ENCODE data around the gene LYAR.

Gene LYAR

GRCh38 chr4:4334798-4335520 is 45.0 kb upstream of the LYAR start:
- no peak overlapping the region for H3K9ac ChIP-seq (ENCODE audit: low read length)
- TF ChIP-seq EZH2 (IDR thresholded peaks at IDR 0.05; ENCODE audit: borderline replicate concordance, low read length) = no peak
- TF ChIP-seq, protein P1, sequence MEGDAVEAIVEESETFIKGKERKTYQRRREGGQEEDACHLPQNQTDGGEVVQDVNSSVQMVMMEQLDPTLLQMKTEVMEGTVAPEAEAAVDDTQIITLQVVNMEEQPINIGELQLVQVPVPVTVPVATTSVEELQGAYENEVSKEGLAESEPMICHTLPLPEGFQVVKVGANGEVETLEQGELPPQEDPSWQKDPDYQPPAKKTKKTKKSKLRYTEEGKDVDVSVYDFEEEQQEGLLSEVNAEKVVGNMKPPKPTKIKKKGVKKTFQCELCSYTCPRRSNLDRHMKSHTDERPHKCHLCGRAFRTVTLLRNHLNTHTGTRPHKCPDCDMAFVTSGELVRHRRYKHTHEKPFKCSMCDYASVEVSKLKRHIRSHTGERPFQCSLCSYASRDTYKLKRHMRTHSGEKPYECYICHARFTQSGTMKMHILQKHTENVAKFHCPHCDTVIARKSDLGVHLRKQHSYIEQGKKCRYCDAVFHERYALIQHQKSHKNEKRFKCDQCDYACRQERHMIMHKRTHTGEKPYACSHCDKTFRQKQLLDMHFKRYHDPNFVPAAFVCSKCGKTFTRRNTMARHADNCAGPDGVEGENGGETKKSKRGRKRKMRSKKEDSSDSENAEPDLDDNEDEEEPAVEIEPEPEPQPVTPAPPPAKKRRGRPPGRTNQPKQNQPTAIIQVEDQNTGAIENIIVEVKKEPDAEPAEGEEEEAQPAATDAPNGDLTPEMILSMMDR (IDR thresholded peaks at IDR 0.05; ENCODE audit: low read length) = peak; percentile 66
- H3K9me2 ChIP-seq (ENCODE audit: low read depth, low read length) = no peaks in the 10 kb centered on the region
- H3K27me3 ChIP-seq (ENCODE audit: insufficient read depth, low read length) = no peaks in the 10 kb centered on the region
- peak overlapping the region; percentile 44 for H3K27ac ChIP-seq (ENCODE audit: low read depth, low read length, poor library complexity, severe bottlenecking)
- no peaks in the 10 kb centered on the region for H4K20me1 ChIP-seq (ENCODE audit: insufficient read depth, low read length)
- H2AFZ ChIP-seq (ENCODE audit: low read length) = no peak overlapping the region
- H3K4me1 ChIP-seq (ENCODE audit: insufficient read depth, low read length, severe bottlenecking) = peaks cover 22% of the 10 kb centered on the region
- H3K36me3 ChIP-seq (ENCODE audit: insufficient read depth, low read length) = no peaks in the 10 kb centered on the region
- no peaks in the 10 kb centered on the region for H3K79me2 ChIP-seq (ENCODE audit: insufficient read depth, low read length)
- no peaks in the 10 kb centered on the region for H3F3A ChIP-seq (ENCODE audit: insufficient read depth, low read length)
- peak overlapping the region; percentile 48; the same call in 1 of the 2 replicates for H3K4me2 ChIP-seq (ENCODE audit: low read length)
- H3K4me3 ChIP-seq (ENCODE audit: low read depth, low read length, poor library complexity, severe bottlenecking) = no peak overlapping the region
- H3K9me3 ChIP-seq (ENCODE audit: low read length) = no peaks in the 10 kb centered on the region

- no peaks in the 10 kb centered on the region for H4K20me1 ChIP-seq (ENCODE audit: insufficient read depth, low read length)
- TF ChIP-seq, protein P1 (IDR thresholded peaks at IDR 0.05; ENCODE audit: low read length) = no peak
- TF ChIP-seq EZH2 (IDR thresholded peaks at IDR 0.05; ENCODE audit: borderline replicate concordance, low read length) = no peak
- H3K9ac ChIP-seq (ENCODE audit: low read length) = no peak overlapping the region
- no peaks in the 10 kb centered on the region for H3K9me2 ChIP-seq (ENCODE audit: low read depth, low read length)
- no peak overlapping the region for H2AFZ ChIP-seq (ENCODE audit: low read length)
- no peaks in the 10 kb centered on the region for H3K79me2 ChIP-seq (ENCODE audit: insufficient read depth, low read length)
- H3K36me3 ChIP-seq (ENCODE audit: insufficient read depth, low read length) = no peaks in the 10 kb centered on the region
- H3K4me3 ChIP-seq (ENCODE audit: low read depth, low read length, poor library complexity, severe bottlenecking) = no peak overlapping the region
- H3K9me3 ChIP-seq (ENCODE audit: low read length) = no peaks in the 10 kb centered on the region
- peak overlapping the region; percentile 44 for H3K27ac ChIP-seq (ENCODE audit: low read depth, low read length, poor library complexity, severe bottlenecking)
- H3K4me1 ChIP-seq (ENCODE audit: insufficient read depth, low read length, severe bottlenecking) = peaks cover 22% of the 10 kb centered on the region
- H3K4me2 ChIP-seq (ENCODE audit: low read length) = no peak overlapping the region; the same call in 1 of the 2 replicates
- no peaks in the 10 kb centered on the region for H3K27me3 ChIP-seq (ENCODE audit: insufficient read depth, low read length)
- no peaks in the 10 kb centered on the region for H3F3A ChIP-seq (ENCODE audit: insufficient read depth, low read length)
Measured at GRCh38 chr4:4333265-4333706, 43.3 kb upstream of the LYAR start.

- H3K36me3 ChIP-seq (ENCODE audit: insufficient read depth, low read length) = no peaks in the 10 kb centered on the region
- H2AFZ ChIP-seq (ENCODE audit: low read length) = no peak overlapping the region
- H4K20me1 ChIP-seq (ENCODE audit: insufficient read depth, low read length) = no peaks in the 10 kb centered on the region
- H3F3A ChIP-seq (ENCODE audit: insufficient read depth, low read length) = no peaks in the 10 kb centered on the region
- no peak overlapping the region for H3K4me3 ChIP-seq (ENCODE audit: low read depth, low read length, poor library complexity, severe bottlenecking)
- no peaks in the 10 kb centered on the region for H3K9me2 ChIP-seq (ENCODE audit: low read depth, low read length)
- peaks cover 22% of the 10 kb centered on the region for H3K4me1 ChIP-seq (ENCODE audit: insufficient read depth, low read length, severe bottlenecking)
- H3K27me3 ChIP-seq (ENCODE audit: insufficient read depth, low read length) = no peaks in the 10 kb centered on the region
- no peak overlapping the region for H3K4me2 ChIP-seq (ENCODE audit: low read length)
- no peaks in the 10 kb centered on the region for H3K9me3 ChIP-seq (ENCODE audit: low read length)
- peak overlapping the region; percentile 44 for H3K27ac ChIP-seq (ENCODE audit: low read depth, low read length, poor library complexity, severe bottlenecking)
- no peak overlapping the region for H3K9ac ChIP-seq (ENCODE audit: low read length)
- H3K79me2 ChIP-seq (ENCODE audit: insufficient read depth, low read length) = no peaks in the 10 kb centered on the region
- no peak for TF ChIP-seq EZH2 (IDR thresholded peaks at IDR 0.05; ENCODE audit: borderline replicate concordance, low read length)
- TF ChIP-seq, protein P1 (IDR thresholded peaks at IDR 0.05; ENCODE audit: low read length) = no peak
Measured at GRCh38 chr4:4332529-4332928, 42.6 kb upstream of the LYAR start.

All from OCI-LY1 (cell line).